ENCODE results near the gene THAP11.

THAP11 gene

GRCh38 chr16:67879462-67879861, 37.3 kb downstream of the THAP11 start:
- Histone ChIP-seq H3K9me2 (replicated peaks; ENCODE audit: low read depth, low read length) (no peaks in the 10 kb centered on the region), H3F3A (ENCODE audit: low read depth) (no peaks in the 10 kb centered on the region), H3K4me3 (ENCODE audit: low read length, poor library complexity, severe bottlenecking) (no peak overlapping the region), H3K79me2 (ENCODE audit: insufficient read depth, low read length) (peaks cover 31% of the 10 kb centered on the region), H2AFZ (ENCODE audit: low read length) (no peak overlapping the region), H3K9ac (ENCODE audit: low read depth, low read length, poor library complexity, severe bottlenecking) (no peak overlapping the region), H3K4me1 (ENCODE audit: insufficient read depth, low read length, poor library complexity, severe bottlenecking) (peaks cover 13% of the 10 kb centered on the region), H3K36me3 (ENCODE audit: insufficient read depth, low read length) (peaks cover 79% of the 10 kb centered on the region; the same call in 1 of the 2 replicates), H3K27me3 (ENCODE audit: insufficient read depth, low read length, poor library complexity, severe bottlenecking) (no peaks in the 10 kb centered on the region), H3K9me3 (ENCODE audit: insufficient read depth, low read depth, low read length) (no peaks in the 10 kb centered on the region), H4K20me1 (ENCODE audit: insufficient read depth, low read length, poor library complexity, severe bottlenecking) (peaks cover 22% of the 10 kb centered on the region), H3K4me2 (ENCODE audit: low read depth, low read length, poor library complexity, severe bottlenecking) (no peak overlapping the region)
- TF ChIP-seq CTCF (conservative IDR thresholded peaks at IDR 0.05; ENCODE audit: low read length) (no peak), EZH2phosphoT487 (IDR thresholded peaks at IDR 0.05; ENCODE audit: borderline replicate concordance) (no peak)

- Histone ChIP-seq H3K36me3 (ENCODE audit: insufficient read depth, low read length) (peaks cover 84% of the 10 kb centered on the region; the same call in 1 of the 2 replicates), H3K9me2 (replicated peaks; ENCODE audit: low read depth, low read length) (no peaks in the 10 kb centered on the region), H3K4me3 (ENCODE audit: low read length, poor library complexity, severe bottlenecking) (no peak overlapping the region), H3K79me2 (ENCODE audit: insufficient read depth, low read length) (peaks cover 26% of the 10 kb centered on the region), H3K9ac (ENCODE audit: low read depth, low read length, poor library complexity, severe bottlenecking) (no peak overlapping the region), H3K4me2 (ENCODE audit: low read depth, low read length, poor library complexity, severe bottlenecking) (no peak overlapping the region), H3K27me3 (ENCODE audit: insufficient read depth, low read length, poor library complexity, severe bottlenecking) (no peaks in the 10 kb centered on the region), H3K4me1 (ENCODE audit: insufficient read depth, low read length, poor library complexity, severe bottlenecking) (peaks cover 12% of the 10 kb centered on the region), H4K20me1 (ENCODE audit: insufficient read depth, low read length, poor library complexity, severe bottlenecking) (peaks cover 17% of the 10 kb centered on the region), H3K9me3 (ENCODE audit: insufficient read depth, low read depth, low read length) (no peaks in the 10 kb centered on the region), H3F3A (ENCODE audit: low read depth) (no peaks in the 10 kb centered on the region), H2AFZ (ENCODE audit: low read length) (no peak overlapping the region)
- TF ChIP-seq EZH2phosphoT487 (IDR thresholded peaks at IDR 0.05; ENCODE audit: borderline replicate concordance) = no peak
- no peak for TF ChIP-seq CTCF (conservative IDR thresholded peaks at IDR 0.05; ENCODE audit: low read length)
Observed at GRCh38 chr16:67879936-67880335, 37.8 kb downstream of the THAP11 start.

GRCh38 chr16:67880584-67880983, 38.5 kb downstream of the THAP11 start:
- Histone ChIP-seq H4K20me1 (ENCODE audit: insufficient read depth, low read length, poor library complexity, severe bottlenecking) (peaks cover 11% of the 10 kb centered on the region), H3K9me2 (replicated peaks; ENCODE audit: low read depth, low read length) (no peaks in the 10 kb centered on the region), H3K79me2 (ENCODE audit: insufficient read depth, low read length) (peaks cover 19% of the 10 kb centered on the region), H3K4me2 (ENCODE audit: low read depth, low read length, poor library complexity, severe bottlenecking) (no peak overlapping the region), H3K27me3 (ENCODE audit: insufficient read depth, low read length, poor library complexity, severe bottlenecking) (no peaks in the 10 kb centered on the region), H3F3A (ENCODE audit: low read depth) (no peaks in the 10 kb centered on the region), H3K9ac (ENCODE audit: low read depth, low read length, poor library complexity, severe bottlenecking) (no peak overlapping the region), H3K4me1 (ENCODE audit: insufficient read depth, low read length, poor library complexity, severe bottlenecking) (peaks cover 6% of the 10 kb centered on the region), H3K4me3 (ENCODE audit: low read length, poor library complexity, severe bottlenecking) (no peak overlapping the region), H3K36me3 (ENCODE audit: insufficient read depth, low read length) (peaks cover 87% of the 10 kb centered on the region; the same call in 1 of the 2 replicates), H3K9me3 (ENCODE audit: insufficient read depth, low read depth, low read length) (no peaks in the 10 kb centered on the region), H2AFZ (ENCODE audit: low read length) (no peak overlapping the region)
- TF ChIP-seq EZH2phosphoT487 (IDR thresholded peaks at IDR 0.05; ENCODE audit: borderline replicate concordance) (no peak), CTCF (conservative IDR thresholded peaks at IDR 0.05; ENCODE audit: low read length) (no peak)

All from Loucy (cell line).